CMK (cell line): Measurements from ENCODE around the gene EEF1A2.

Experiments used
- DNase-seq: peaks from one replicate; pipeline ENCODE4 v3.0.0-alpha.2; 2010; ENCODE audit warnings: low read depth

The EEF1A2 gene

DNA sequence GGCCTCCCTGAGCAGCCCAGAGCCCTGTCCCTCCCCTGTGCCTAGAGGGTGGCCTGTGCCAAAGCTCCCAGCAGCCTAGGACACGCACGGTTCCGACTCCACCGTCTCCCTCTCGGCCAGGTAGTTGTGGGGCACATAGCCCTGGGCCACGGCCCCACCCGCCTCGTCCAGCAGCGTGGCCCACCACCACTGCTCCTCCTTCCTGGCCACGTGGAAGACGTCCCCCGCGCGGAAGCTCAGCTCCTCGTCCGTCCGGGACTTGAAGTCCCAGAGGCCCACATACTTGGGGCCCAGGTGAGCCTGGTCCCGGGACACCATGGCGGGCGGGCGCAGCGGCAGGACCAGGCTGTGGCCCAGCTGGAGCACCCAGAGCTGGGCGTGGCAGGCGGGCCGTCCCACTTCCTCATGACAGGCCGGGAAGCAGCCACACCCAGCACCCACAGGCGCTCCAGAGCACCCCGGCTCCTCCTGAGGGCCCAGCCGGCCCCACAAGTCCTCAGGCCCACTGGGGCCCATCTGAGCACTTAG is 38.2 kb upstream of the EEF1A2 start, which contains the start of gene PTK6:
TSS of gene PTK6 (minus strand) at position 380 of the 528 bp plus-strand sequence. CDS start at position 318, 62 bp downstream.
- DNase-seq = no peak

GRCh38 chr20:63536241-63536977 is 37.5 kb upstream of the EEF1A2 start:
- no peak for DNase-seq

- DNase-seq = no peak
These were observed 36.2 kb upstream of the EEF1A2 start for GRCh38 chr20:63534831-63535651.

DNA sequence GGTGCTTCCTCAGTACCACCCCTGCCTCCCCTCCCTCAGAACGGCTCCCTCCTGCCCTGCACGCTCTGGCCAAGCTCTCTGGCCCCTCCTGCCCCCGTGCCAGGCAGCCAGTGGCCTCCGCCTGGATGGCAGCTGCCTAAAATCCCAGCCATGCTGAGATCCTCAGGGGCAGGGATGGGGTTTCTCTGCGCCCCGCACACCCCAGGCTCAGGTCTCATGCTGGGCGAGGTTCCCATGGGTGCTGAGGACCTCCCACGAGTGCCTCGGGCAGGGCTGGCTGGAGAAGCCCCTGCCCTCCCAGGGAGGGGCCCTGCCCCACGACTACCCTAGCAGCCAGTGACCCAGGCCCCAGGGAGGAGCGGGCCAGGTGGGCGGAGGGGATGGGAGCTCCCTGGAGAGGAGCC is 35.5 kb upstream of the EEF1A2 start:
- no peak for DNase-seq

- DNase-seq = no peak
These were observed 35.0 kb upstream of the EEF1A2 start for GRCh38 chr20:63533871-63534393.

GRCh38 chr20:63533388-63533787 is 34.5 kb upstream of the EEF1A2 start:
- DNase-seq = no peak

GRCh38 chr20:63532449-63532971 is 33.6 kb upstream of the EEF1A2 start:
- no peak for DNase-seq

DNA sequence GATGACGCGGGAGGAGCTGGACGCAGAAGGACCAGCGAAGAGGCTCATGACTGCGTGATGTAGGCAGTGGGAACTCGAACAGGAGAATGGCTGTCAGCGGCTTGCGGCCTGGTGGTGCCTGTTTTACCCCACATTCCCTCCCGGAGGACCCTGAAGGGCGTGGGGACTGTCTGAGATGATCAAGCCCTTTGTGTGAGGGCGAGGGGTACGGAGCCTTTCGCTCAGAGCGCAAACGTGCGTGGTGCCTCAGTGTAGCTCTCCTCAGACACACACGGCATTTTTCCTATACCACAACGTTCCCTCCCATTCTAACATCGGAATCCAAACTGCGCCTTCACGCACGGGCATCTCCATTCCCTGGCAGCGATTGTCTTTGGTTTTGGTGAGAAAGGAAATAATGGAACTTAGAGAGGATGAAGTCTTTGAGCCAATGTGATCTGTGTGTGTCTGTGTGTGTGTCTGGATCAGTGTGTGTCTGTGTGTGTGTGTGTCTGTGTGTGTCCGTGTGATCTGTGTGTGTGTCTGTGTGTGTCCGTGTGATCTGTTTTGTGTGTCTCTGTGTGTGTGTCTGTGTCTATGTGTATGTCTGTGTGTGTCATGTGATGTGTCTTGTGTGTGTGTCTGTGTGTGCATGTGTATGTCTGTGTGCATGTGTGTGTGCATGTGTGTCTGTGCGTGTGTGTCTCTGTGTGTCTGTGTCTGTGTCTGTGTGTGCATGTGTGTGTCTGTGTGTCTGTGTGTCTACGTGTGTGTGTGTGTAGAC is 33.0 kb upstream of the EEF1A2 start:
- no peak for DNase-seq

- DNase-seq = no peak
These were observed 31.9 kb upstream of the EEF1A2 start for GRCh38 chr20:63530788-63531160.

DNA sequence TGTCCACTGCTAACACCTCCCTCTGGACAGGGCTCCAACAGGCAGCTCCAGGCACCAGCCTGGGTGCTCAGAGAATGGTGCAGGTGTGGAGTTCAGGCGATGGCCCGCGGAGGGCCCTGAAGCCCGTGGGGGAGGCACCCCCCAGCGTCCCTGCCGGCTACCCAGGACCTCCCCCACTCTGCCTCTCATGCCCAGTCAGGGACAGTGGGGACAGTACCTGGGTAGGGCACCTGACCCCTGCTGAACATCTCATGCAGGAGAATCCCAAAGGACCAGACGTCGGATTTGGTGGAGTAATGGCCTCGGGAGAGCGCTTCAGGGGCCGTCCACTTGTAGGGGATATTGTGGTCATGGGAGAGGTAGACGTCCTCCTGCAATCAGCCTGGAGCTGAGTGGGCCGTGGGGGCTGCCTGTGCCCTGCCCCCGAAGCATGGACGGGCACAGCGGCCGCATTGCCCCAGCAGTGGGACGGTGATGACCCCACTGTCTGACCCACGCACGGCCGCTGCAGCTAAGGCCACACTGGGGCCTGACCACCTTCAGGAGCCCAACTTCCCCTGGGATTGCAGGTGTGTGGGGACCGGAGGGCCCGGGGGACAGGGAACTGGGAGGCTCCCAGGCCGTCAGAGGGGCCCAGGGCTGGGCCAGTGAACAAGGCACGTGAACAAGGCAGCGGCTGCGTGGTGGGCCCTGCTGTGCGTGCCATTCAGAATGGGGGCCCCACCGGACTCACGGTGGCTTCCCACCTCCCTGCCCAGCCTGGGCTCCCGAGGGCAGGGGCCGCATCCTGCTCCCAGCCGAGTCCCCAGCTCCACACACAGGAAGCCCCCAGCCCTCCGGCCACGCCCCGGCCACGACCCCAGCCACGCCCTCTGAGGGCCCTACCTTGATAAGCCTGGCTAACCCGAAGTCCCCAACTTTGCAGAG is 31.2 kb upstream of the EEF1A2 start:
- no peak for DNase-seq

- no peak for DNase-seq
These were observed 30.4 kb upstream of the EEF1A2 start for GRCh38 chr20:63529180-63529860.

GRCh38 chr20:63527184-63527583 is 28.3 kb upstream of the EEF1A2 start:
- DNase-seq = no peak

GRCh38 chr20:63525971-63526370 is 27.1 kb upstream of the EEF1A2 start:
- no peak for DNase-seq

- no peak for DNase-seq
These were observed 26.3 kb upstream of the EEF1A2 start for GRCh38 chr20:63525185-63525584.

DNA sequence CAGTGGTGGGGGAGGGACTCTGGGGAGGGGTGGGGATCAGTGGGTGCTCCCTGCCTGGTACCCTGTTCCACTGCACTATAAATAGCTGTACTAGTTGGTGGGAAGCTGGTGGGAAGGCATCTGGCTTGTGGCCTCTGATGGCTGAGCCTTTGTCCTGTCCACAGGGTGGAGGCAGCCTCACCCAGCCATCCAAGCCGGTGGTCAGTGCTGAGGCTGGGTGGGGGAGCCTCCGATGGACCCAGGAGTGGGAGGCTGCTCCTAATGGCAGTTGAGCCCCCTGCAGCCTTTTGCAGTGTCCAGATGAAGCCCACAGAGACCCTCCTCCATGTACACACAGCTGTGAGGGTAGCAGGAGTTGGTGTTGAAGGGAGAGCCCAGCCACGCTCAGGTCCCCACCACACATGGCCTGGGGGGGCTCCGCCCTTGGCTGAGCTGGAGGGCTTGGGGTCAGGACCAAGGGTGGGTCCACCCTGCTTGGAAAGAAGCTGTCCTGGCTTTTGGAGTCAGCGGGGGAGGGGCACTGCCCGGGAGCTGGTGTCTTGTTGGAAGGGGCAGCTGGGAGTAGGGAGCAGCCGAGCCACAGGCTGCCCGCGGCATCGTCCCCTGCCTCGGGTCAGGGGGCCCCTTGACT is 24.2 kb upstream of the EEF1A2 start:
- DNase-seq = no peak

GRCh38 chr20:63522091-63522868 is 23.4 kb upstream of the EEF1A2 start:
- DNase-seq = no peak

- DNase-seq = no peak
These were observed 22.7 kb upstream of the EEF1A2 start for GRCh38 chr20:63521602-63522001.

DNA sequence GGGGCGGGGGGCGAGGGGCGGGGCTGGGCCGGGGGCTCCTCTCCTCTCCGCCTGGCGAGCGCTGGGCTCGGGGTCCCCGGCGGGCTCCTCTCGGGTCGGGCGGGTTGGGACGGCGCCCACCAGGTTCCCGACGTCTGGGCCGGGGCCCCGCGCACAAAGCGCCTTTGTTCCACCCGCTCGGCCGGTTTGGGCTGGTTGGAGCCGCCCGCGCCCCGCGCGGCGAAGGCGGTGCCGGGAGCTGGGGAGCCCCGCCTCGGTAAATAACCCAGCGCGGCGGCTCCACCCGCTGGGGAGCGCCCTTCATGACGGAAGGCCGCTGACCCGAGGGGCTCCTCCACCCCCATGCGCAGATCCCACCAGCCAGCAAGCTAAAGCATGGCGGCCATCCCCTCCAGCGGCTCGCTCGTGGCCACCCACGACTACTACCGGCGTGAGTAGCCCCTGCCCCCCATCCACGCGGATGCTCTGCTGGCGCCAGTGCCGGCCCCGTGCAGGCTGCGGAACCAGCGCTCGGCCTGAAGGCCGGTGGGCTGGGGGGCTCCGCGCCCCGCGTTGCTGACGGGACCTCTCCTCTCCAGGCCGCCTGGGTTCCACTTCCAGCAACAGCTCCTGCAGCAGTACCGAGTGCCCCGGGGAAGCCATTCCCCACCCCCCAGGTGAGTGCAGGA is 22.2 kb upstream of the EEF1A2 start:
- peak; percentile 50 for DNase-seq
